ENCODE measurements around the gene SLC6A1. TPM values are rescaled to one million over a fixed set of nuclear protein-coding genes. Genes with fewer than 3 reads are reported as not detected.

The SLC6A1 gene
- polyA plus RNA-seq, 1 experiment = not detected

DNA sequence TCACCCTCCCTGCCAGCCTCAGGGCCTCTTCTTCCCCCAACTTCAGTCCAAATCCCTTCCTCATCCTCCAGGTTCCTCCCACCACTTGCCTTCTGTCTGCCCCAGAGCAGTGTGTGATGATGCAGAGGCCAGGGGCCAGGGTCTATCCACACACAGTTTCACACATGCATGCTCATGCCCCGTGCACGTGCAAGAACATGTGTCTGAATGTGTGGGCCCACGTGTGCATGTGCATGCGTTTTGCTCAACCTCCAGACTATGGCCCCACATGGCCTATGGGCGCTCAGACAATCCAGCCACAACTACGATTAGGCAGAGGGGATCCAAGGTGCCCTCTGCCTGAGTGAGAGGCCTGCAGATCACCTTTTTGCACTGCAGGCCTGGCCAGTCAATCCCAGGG, 32.3 kb upstream of the SLC6A1 start:
- CTCF ChIA-PET = no interaction called here
- Histone ChIP-seq H3K4me3 (ENCODE audit: low read depth, low read length) (no peak overlapping the region), H3K9me3 (ENCODE audit: control insufficient read depth, insufficient read depth, low read length) (no peaks in the 10 kb centered on the region), H3K27me3 (ENCODE audit: control insufficient read depth, insufficient read depth, low read length) (peaks cover 15% of the 10 kb centered on the region), H3K27ac (ENCODE audit: low read depth, low read length) (no peak overlapping the region)
- TF ChIP-seq, protein P1, sequence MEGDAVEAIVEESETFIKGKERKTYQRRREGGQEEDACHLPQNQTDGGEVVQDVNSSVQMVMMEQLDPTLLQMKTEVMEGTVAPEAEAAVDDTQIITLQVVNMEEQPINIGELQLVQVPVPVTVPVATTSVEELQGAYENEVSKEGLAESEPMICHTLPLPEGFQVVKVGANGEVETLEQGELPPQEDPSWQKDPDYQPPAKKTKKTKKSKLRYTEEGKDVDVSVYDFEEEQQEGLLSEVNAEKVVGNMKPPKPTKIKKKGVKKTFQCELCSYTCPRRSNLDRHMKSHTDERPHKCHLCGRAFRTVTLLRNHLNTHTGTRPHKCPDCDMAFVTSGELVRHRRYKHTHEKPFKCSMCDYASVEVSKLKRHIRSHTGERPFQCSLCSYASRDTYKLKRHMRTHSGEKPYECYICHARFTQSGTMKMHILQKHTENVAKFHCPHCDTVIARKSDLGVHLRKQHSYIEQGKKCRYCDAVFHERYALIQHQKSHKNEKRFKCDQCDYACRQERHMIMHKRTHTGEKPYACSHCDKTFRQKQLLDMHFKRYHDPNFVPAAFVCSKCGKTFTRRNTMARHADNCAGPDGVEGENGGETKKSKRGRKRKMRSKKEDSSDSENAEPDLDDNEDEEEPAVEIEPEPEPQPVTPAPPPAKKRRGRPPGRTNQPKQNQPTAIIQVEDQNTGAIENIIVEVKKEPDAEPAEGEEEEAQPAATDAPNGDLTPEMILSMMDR (IDR thresholded peaks at IDR 0.05; ENCODE audit: low read depth, low read length) = no peak
- no peak for DNase-seq (ENCODE audit: low read depth, low spot score)
- POLR2A ChIA-PET = no interaction called here

GRCh38 chr3:10961921-10962320, 30.6 kb upstream of the SLC6A1 start:
- CTCF ChIA-PET = interaction anchor here (1.4 kb wide), 1 partner anchor 11 kb away, joined by 3 read pairs; no protein-coding TSS in a partner anchor
- Histone ChIP-seq H3K9me3 (ENCODE audit: control insufficient read depth, insufficient read depth, low read length) (no peaks in the 10 kb centered on the region), H3K27me3 (ENCODE audit: control insufficient read depth, insufficient read depth, low read length) (peaks cover 9% of the 10 kb centered on the region), H3K27ac (ENCODE audit: low read depth, low read length) (no peak overlapping the region), H3K4me3 (ENCODE audit: low read depth, low read length) (no peak overlapping the region)
- POLR2A ChIA-PET = no interaction called here
- TF ChIP-seq, protein P1 (IDR thresholded peaks at IDR 0.05; ENCODE audit: low read depth, low read length) = no peak
- no peak for DNase-seq (ENCODE audit: low read depth, low spot score)

- H3K4me3 ChIP-seq (ENCODE audit: low read depth, low read length) = no peak overlapping the region
- H3K9me3 ChIP-seq (ENCODE audit: control insufficient read depth, insufficient read depth, low read length) = no peaks in the 10 kb centered on the region
- peaks cover 2% of the 10 kb centered on the region for H3K27me3 ChIP-seq (ENCODE audit: control insufficient read depth, insufficient read depth, low read length)
- ChIA-PET CTCF (interaction anchor here (1.4 kb wide), 1 partner anchor 12 kb away, joined by 3 read pairs; no protein-coding TSS in a partner anchor), POLR2A (no interaction called here)
- no peak for DNase-seq (ENCODE audit: low read depth, low spot score)
- H3K27ac ChIP-seq (ENCODE audit: low read depth, low read length) = no peak overlapping the region
- TF ChIP-seq, protein P1 (IDR thresholded peaks at IDR 0.05; ENCODE audit: low read depth, low read length) = no peak
Observed at GRCh38 chr3:10962481-10963036, 30.0 kb upstream of the SLC6A1 start.

DNA sequence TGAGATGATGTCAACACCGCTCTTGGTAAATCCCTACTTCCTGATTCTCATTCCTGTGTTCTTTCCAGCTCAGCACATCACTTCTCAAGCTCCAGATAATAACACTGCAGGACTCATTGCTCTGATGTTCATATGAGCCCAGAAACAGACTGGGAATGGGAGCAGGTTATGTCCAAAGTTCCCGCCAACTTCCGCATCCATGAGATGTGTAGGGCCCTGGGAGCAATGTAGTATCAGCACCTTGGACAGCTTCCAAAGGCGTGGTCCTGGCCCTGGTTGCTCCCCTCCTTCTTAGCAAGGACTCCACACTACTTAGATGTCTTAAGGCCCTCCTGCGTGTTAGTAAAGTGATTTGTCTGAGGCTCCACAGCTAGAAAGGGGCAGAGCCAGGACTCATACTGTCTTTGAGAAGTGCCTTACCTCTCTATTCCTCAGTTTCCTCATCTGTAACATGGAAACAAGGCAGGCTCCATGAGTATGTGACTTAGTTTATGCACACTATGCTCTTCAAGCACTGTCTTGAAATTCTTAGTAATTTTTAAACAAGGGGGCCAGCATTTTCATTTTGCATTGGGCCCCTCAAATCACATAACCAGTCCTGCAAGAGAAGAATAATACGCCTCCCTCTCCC, 27.9 kb upstream of the SLC6A1 start:
- ChIA-PET CTCF (interaction anchor here (1.4 kb wide), 1 partner anchor 13 kb away, joined by 3 read pairs; no protein-coding TSS in a partner anchor), POLR2A (no interaction called here)
- H3K9me3 ChIP-seq (ENCODE audit: control insufficient read depth, insufficient read depth, low read length) = no peaks in the 10 kb centered on the region
- no peak overlapping the region for H3K4me3 ChIP-seq (ENCODE audit: low read depth, low read length)
- TF ChIP-seq, protein P1 (IDR thresholded peaks at IDR 0.05; ENCODE audit: low read depth, low read length) = no peak
- peaks cover 11% of the 10 kb centered on the region for H3K27me3 ChIP-seq (ENCODE audit: control insufficient read depth, insufficient read depth, low read length)
- no peak for DNase-seq (ENCODE audit: low read depth, low spot score)
- no peak overlapping the region for H3K27ac ChIP-seq (ENCODE audit: low read depth, low read length)

DNA sequence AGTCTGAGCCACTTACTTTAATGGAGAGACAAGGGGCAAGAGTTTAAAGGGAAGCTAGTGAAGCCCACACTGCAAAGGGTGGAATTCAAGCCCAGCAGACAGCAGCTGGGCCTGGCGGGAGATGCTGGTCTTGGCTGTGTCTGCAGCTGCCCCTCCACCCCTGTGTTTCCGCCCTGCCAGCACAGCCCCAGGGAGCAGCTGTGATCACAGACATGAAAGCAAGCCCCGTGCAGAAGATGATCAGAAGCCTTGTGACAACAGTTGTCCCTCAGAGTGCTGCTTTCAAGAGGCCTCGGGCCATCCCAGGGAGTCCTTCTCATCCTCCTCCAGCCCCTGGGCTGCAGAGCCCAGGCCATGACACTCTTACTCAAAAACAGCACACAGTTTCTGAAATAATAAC, 24.1 kb upstream of the SLC6A1 start:
- POLR2A ChIA-PET = no interaction called here
- peaks cover 16% of the 10 kb centered on the region for H3K27me3 ChIP-seq (ENCODE audit: control insufficient read depth, insufficient read depth, low read length)
- H3K9me3 ChIP-seq (ENCODE audit: control insufficient read depth, insufficient read depth, low read length) = no peaks in the 10 kb centered on the region
- DNase-seq (ENCODE audit: low read depth, low spot score) = no peak
- TF ChIP-seq, protein P1 (IDR thresholded peaks at IDR 0.05; ENCODE audit: low read depth, low read length) = no peak
- H3K27ac ChIP-seq (ENCODE audit: low read depth, low read length) = no peak overlapping the region
- CTCF ChIA-PET = no interaction called here
- H3K4me3 ChIP-seq (ENCODE audit: low read depth, low read length) = no peak overlapping the region

Data from AG04450 (cell line).